ENCODE results near the gene ZNF410.
"Not testable (repeated sequence)": the region's sequence is repeated elsewhere in the genome, so short reads cannot be mapped to it uniquely, and the experiment has no call there.

ZNF410 gene, protein sequence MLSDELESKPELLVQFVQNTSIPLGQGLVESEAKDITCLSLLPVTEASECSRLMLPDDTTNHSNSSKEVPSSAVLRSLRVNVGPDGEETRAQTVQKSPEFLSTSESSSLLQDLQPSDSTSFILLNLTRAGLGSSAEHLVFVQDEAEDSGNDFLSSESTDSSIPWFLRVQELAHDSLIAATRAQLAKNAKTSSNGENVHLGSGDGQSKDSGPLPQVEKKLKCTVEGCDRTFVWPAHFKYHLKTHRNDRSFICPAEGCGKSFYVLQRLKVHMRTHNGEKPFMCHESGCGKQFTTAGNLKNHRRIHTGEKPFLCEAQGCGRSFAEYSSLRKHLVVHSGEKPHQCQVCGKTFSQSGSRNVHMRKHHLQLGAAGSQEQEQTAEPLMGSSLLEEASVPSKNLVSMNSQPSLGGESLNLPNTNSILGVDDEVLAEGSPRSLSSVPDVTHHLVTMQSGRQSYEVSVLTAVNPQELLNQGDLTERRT

DNA sequence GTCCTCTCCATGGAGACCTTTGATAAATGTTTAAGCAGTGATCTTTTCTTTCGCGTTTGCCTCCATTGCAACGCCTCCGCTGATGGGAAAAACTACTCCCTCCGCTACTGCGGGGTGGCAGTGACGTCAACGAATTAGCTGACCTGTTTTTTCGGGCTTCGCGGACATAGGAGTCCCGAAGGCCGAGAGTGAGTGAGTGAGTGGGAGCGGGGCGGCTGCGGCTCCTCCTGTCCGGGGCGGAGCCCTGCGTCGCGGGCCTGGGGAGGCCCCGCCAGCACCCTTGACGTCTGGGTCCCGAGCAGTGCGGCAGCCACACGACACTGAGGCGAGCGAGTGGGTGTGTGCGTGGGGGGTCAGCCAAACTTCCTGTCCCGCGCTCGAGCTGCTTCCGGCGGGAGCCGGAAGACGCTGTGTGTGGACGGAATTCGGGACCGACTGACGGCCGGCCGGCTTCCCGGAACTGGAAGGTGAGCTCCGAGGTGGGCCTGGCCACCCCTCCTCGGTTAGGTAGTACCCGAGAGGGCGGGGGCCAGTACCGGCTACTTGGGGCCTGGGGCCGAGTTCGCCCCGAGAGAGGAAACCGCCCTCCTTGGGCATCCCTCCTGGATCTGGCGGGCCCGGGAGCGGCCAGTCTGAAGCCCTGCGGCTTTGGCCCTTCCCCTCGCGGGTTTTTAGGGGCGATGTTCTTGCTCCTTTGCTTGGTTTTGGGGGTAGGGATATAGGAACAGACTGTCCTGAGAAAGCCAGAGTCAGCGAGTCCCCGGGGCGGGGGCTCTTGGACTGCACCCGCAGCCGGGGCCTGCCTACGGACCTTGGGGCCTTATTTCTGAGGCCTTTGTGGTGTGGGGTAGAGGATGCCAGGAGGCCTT, at the start of gene ZNF410:
TSS of gene ZNF410 (plus strand) at position 411 of the 869 bp plus-strand sequence. CDS start 5,317 bp downstream, outside the sequence.
- DNase-seq (ENCODE audit: low read depth, low spot score), result peak; percentile 76

DNA sequence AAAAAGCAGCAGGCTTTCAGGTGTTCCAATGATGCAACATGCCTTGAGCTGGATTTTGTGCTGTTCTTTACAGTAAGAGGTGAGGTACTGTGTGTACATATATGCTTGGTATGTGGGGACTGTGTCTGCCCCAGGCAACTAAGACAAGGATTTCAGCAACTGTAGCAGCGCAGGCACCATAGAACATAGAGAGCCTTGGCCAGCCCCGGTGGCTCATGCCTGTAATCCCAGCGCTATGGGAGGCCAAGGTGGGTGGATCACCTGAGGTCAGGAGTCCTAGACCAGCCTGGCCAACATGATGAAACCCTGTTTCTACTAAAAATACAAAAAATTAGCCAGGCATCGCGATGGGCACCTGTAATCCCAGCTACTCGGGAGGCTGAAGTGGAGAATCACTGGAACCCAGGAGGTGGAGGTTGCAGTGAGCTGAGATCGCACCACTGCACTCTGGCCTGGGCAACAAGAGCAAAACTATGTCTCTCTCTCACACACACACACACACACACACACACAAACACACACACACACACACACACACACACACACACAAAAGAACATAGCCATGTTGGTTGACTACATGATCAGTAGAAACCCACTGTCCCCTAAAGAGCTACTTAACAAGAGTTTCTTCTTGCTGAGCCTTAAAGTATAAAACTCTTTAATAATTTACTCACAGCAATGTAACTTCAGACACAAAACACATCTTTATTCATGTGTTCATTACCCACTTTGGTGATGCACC, 48.2 kb upstream of the ZNF410 start:
- not testable (repeated sequence) for DNase-seq (ENCODE audit: low read depth, low spot score)

DNA sequence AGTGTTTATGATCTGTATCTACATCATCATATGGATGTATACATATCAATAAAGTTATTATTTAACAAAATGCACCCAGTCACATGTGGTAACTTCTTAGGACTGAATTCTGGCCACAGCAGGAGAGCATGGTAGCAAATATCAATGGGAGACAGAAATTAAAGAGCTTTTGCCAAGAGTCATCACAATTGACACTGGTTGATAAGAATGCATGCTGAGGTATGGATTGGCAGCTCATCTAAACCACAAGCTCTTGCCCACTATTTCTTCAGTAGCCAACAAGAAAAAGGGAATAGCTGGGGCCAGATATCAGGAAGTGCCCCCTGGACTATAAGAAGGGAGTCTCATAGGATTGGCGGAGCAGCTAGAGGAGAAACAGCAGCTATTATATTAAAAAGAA, 44.5 kb upstream of the ZNF410 start:
- no peak for DNase-seq (ENCODE audit: low read depth, low spot score)

DNA sequence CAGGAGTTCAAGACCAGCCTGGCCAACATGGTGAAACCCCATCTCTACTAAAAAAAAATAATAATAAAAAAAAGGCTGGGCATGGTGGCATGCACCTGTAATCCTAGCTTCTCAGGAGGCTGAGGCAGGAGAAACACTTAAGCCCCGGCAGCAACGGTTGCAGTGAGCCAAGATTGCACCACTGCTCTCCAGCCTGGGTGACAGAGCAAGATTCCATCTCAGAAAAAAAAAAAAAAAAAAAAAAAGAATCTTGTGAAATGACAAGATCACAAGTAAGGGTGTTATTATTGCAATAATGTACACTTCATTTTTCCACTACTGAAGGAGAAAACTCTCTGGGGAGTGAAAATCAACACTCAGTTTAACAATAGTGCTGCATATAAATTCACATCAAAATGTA, 43.8 kb upstream of the ZNF410 start:
- no peak for DNase-seq (ENCODE audit: low read depth, low spot score)

DNA sequence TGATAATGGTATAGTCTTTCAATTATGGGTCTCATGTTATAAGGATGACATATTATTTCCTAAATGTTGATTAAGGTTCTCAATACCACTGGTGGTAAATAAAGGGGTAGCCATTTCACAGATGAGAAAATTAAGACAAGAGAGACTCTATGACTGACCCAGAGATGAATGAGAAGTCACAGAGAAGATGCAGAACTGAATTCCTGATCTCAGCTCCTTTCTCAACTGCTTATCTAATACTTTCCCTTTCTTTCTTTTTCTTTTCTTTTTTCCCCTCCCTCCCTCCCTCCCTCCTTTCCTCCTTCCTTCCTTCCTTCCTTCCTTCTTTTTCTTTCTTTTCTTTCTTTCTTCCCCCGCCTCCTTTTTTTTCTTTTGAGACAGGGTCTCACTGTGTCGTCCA, 43.4 kb upstream of the ZNF410 start:
- DNase-seq (ENCODE audit: low read depth, low spot score), result no peak

DNA sequence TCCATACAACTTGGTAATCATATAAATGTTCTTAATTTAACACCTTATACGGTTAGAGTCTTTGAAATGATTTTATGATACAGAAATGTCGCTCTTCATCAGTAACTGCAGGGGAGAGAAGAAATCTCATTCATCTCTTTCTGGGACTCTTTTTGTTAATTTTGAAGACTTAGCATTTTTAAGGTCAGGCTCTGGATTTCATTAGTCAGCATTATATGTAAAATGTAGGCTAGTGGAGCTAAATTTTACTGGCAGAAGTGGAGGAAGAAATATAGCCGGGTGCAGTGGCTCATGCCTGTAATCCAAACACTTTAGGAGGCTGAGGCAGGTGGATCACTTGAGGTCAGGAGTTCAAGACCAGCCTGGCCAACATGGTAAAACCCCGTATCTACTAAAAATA, 39.7 kb upstream of the ZNF410 start:
- DNase-seq (ENCODE audit: low read depth, low spot score), result no peak

DNA sequence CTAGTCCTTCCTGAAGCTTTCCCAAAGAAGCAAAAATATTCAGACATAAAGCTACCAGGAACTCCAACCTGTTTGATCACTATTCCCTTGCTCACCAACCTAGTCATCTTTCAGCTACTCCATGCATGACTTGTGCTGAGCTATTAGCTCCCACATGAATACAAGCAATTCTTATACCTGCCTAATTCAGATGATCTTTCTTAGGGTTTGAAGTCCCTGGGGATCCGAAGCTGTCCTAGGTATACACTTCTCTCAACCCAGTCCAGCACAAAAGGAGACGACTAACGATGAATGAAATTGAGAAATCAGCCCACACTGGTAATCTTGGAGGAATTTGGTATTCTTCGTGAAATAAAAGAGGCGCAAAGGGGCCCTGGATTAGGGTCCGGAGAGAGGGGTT, 35.7 kb upstream of the ZNF410 start:
- DNase-seq (ENCODE audit: low read depth, low spot score), result no peak

DNA sequence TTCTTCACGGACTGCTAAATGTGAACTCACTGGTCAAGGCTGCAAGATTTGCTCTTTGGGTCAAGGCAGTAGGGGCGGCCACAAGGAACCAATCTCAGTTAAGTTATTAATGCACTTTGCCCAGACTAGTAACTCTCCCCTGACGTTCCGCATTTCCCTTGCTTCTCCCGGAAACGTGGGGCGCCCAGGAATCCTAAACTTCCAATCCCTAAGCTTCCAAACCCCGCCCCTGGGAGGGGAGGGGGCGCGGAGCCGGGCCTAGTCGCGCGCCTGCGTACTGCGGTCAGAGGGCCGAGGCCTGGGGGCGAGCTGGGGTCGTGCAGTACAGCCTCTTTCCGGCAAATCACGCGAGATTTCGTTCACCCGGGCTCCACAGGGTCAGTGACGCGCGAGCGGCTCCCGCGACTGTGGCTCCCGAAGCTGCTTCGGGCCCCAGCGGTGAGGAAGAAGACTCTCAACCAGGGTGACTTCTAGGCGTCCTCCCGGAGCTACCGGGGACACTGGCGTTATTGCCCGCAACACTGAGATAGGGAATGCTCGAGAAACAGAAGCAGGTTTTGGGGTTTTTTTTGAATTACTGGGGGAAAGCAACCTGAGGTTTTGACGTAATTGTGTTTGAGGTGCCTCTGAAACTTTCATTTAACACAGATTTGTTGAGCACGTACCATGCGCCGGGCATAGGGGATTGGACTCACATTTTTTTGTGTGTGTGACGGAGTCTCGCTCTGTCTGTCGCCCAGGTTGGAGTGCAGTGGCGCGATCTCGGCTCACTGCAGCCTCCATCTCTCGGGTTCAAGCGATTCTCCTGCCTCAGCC, 34.9 kb upstream of the ZNF410 start, which contains the start of gene PTGR2:
TSS of gene PTGR2 (plus strand) at position 265 of the 816 bp plus-strand sequence. CDS start 7,032 bp downstream, outside the sequence.
- peak; percentile 67 for DNase-seq (ENCODE audit: low read depth, low spot score)

DNA sequence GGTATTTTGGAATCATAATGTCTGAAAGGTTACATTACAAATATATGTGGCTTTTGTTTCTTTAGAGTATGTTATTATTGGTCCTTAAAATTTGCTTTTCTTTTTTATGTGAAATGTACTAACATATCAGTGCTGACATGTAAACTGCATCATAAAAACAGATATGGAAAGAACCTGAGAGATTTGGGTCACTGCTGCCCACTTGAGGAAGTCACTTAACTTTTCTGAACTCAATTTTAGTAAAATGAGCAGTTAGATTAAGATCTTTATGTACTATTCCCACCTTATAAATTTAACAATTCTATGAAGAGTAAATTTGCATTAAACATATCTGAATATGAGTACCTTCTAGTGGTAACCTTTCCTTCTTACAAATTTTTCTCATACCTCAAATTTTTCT, 27.5 kb upstream of the ZNF410 start:
- DNase-seq (ENCODE audit: low read depth, low spot score), result no peak

DNA sequence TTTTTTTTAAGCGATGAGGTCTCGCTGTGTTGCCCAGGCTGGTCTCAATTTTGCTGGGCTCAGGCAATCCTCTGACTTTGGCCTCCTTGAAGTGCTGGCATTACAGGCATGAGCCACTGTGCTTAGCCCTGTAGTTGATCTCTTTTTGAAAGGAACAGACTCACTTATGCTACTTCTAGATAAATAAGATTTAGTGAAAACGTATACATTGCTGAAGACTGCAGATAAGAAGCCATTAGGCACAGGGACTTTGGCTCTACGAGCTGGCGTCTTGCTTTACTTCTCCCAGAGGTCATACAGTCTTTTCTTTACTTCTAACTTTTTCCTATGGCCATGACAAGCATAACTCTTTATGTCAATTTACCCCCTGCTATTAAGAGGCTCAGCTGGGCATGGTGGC, 25.6 kb upstream of the ZNF410 start:
- no peak for DNase-seq (ENCODE audit: low read depth, low spot score)

DNA sequence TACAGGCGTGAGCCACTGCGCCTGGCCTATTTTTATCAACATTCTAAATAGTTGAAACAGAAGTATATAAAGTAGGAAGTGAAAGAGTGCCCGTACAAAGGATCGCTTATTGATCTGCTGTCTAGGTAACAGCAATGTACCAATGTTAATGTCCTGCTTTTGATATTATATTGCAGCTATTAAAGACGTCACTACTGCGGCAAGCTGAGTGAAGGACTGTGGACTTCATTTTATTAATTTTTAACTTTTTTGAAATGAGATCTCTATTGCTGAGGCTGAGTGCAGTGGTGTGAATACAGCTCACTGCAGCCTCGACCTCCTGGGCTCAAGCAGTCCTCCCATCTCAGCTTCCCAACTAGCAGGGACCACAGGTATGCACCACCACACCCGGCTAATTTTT, 24.2 kb upstream of the ZNF410 start:
- DNase-seq (ENCODE audit: low read depth, low spot score), result no peak

DNA sequence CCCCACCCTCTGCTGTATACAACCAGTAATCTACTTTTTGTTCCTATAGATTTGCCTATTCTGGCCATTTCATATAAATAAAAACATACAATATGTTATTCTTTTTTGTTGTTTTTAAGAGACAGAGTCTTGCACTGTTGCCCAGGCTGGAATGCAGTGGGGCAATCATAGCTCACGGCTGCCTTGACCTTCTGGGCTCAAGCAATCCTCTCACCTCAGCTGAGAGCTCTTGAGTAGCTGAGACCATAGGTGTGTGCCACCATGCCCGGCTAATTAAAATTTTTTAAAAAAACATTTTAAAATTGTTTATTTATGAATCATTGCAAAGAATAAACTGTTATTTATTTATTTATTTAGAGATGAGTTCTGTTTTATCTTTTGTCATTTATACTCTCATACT, 23.4 kb upstream of the ZNF410 start:
- no peak for DNase-seq (ENCODE audit: low read depth, low spot score)

DNA sequence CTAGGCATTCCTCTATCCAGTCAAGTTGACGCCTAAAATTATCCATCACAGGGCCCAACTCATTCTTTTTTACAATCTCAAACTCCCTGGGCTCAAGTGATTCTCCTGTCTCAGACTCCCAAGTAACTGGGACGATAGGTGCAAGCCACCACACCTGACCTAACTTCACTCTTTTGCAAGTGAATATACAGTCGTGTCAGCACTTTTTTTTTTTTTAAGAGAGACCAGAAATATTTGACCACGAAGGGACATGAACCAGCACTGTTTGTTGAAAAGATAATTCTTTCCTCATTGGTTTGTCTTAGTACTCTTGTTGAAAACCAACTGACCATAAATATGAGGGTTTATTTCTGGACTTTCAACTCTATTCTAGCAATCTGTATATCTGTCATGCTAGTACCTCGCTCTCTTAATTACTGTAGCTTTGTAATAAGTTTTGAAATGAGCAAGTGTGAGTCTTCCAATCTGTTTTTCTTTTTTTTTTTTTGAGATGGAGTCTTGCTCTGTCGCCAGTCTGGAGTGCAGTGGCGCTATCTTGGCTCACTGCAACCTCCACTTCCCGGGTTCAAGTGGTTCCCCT, 21.0 kb upstream of the ZNF410 start:
- no peak for DNase-seq (ENCODE audit: low read depth, low spot score)

DNA sequence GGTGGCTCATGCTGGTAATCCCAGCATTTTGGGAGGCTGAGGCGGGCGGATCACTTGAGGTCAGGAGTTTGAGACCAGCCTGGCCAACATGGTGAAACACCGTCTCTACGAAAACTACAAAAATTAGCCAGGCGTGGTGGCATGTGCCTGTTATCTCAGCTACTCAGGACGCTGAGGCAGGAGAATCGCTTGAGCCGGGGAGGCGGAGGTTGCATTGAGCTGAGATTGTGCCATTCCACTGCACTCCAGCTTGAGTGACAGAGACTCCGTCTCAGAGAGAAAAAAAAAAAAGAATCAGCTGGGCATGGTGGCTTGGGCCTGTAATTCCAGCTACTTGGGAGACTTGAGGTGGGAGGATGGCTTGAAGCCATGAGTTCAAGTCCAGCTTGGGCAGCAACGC, 16.9 kb upstream of the ZNF410 start:
- not testable (repeated sequence) for DNase-seq (ENCODE audit: low read depth, low spot score)

DNA sequence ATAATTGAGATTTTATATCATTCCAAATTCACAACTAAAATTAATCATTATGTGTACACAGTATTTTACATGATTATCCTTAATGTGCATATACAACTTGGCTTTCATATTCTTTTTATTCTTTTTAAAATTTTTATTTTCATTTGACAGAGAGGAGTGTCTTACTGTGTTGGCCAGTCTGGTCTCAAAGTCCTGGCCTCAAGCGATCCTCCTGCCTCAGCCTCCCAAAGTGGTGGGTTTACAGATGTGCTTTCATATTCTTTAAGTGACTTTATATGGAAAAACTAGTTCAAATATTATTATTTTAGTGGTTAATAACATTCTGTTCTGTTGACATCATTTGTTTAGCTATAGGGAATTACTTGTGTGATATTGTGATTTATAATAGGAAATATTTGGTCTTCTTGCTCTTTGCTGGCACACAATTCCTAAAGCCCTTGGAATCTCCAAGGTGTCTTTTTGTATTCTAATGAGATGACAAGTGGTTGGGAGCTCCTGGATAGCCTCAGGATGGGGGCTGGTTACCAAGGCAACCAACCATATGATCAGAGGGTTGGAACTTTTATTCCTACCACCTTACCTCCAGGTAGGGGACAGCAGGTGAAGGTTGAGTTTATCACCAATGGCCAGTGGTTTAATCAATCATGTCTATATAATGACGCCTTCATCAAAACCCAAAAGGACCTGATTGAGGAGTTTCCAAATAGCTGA, 16.0 kb upstream of the ZNF410 start:
- no peak for DNase-seq (ENCODE audit: low read depth, low spot score)

DNA sequence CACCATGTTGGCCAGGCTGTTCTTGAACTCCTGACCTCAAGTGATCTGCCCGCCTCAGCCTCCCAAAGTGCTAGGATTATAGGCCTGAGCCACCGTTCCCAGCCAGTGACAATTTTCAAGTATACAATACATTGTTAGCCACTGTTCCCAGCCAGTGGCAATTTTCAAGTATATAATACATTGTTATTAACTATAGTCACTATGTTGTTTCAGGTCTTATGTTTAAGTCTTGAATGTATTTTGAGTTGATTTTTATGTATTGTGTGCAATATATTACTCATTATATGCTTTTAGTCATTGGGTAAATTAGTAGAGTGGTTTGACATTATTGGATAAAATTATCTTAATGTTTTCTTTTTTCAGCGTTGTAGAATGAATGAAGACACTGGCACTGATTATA, 13.0 kb upstream of the ZNF410 start:
- no peak for DNase-seq (ENCODE audit: low read depth, low spot score)

DNA sequence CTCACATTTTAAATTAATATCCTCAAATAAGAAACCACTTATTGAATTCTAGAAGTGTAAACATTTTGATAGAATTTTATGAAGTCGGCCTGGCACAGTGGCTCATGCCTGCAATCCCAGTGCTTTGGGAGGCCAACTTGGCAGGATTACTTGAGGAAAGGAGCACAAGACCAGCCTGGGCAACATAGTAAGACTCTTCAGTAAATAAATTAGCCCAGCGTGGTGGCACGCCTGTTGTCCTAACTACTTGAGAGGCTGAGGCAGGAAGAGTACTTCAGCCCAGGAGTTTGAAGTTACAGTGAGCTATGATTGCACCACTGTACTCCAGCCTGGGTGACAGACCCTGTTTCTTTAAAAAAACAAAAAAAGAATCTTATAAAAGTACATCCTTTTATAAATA, 8.9 kb upstream of the ZNF410 start:
- DNase-seq (ENCODE audit: low read depth, low spot score), result no peak

DNA sequence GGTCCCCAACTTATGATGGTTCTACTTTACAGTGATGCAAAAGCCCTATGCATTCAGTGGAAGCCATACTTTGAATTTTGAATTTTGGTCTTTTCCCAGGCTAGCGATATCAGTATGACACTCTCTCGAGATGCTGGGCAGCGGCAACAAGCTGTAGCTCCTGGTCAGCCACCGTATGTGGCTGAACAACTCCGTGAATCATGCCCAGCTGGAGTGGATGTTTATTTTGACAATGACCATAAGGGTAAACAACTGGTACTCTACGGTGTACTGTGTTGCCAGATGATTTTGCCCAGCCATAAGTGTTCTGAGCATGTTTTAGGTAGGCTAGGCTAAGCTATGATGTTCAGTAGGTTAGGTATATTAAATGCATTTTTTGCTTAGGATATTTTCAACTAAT, 8.2 kb upstream of the ZNF410 start:
- no peak for DNase-seq (ENCODE audit: low read depth, low spot score)

DNA sequence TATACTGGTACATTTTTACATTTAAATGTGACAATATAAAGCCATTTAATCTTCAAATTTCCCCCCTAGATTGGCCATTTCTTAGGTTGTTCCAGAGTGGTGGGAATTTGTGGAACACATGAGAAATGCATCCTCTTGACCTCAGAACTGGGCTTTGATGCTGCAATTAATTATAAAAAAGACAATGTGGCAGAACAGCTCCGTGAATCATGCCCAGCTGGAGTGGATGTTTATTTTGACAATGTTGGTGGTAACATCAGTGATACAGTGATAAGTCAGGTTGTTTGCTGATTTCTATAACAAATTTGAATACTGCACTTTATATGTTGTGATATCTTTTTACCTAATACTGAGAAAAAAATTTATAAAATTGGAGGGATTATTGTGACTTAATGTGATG, 7.6 kb upstream of the ZNF410 start:
- DNase-seq (ENCODE audit: low read depth, low spot score), result no peak
